ENCODE results near the gene SCN10A. TPM values are rescaled to one million over a fixed set of nuclear protein-coding genes. Genes with fewer than 3 reads are reported as not detected.

SCN10A gene
- total and polyA plus RNA-seq, 2 of the 13 experiments (the other 11 are each of a cell fraction or from before 2014, with no cell fraction given), result not detected

DNA sequence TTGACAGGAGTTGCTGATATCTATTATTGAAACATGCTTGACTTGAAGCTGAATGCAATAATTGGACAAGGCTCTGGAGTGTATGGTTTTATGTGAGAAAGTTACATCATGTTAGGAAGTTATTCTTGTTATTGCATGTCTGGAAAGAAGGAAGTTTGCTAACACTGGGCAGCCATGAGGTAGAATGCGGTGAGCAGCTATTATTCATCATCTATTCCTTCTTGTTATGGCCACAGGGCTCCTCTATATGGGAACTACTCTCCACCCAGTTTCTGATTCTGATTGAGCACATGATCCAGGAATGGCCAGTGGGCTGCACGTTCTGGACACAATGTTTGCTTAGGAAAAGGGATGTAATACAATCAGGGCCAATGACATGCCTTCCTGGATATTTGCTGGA is 128.7 kb downstream of the SCN10A start:
- in situ Hi-C loops (cut with HindIII; ENCODE audit: extremely low pct_ligation_motif_present, low pct_unique_long_range_greater_than_20kb), result no loop called here

More for the DNA sequence above, 128.7 kb downstream of the SCN10A start:
- no TSS peak for BruUV-seq (replicated peaks)
- WGBS (ENCODE audit: low lambda C conversion rate), result 27% methylated on average over 2 of the region's 2 CpGs
- H3K79me2 ChIP-seq (ENCODE audit: insufficient read depth, low read length), result no peaks in the 10 kb centered on the region
- no peaks in the 10 kb centered on the region for H3K4me1 ChIP-seq (ENCODE audit: insufficient read depth, low read length)
- H4K20me1 ChIP-seq (ENCODE audit: insufficient read depth, low read length), result no peaks in the 10 kb centered on the region
- H2AFZ ChIP-seq (ENCODE audit: low read length), result no peak overlapping the region
- intact Hi-C loops (cut with micrococcal nuclease; ENCODE audit: unreplicated experiment), result no loop called here
- H3K9ac ChIP-seq (ENCODE audit: insufficient read depth, low read depth, low read length), result no peak overlapping the region
- ChIA-PET POLR2A (no interaction called here), CTCF (ENCODE audit: low intra/inter-chr PET ratio, low total read pairs) (no interaction called here)
- no peak overlapping the region for H3K4me2 ChIP-seq (ENCODE audit: low read depth, low read length)
- FAIRE-seq, result no peak
- no peak overlapping the region for H3K4me3 ChIP-seq (replicated peaks in 1 of 3; ENCODE audit: insufficient read depth in 1 of 3, low read depth in 2 of 3, low read length in 3 of 3)
- H3K9me3 ChIP-seq (ENCODE audit: low read length), result no peaks in the 10 kb centered on the region
- no peak overlapping the region for H3K27ac ChIP-seq (ENCODE audit: extremely low read length, insufficient read depth, low read length)
- no peak for DNase-seq (ENCODE audit: low spot score)
- H3K36me3 ChIP-seq (replicated peaks in 1 of 2; ENCODE audit: control insufficient read depth in 1 of 2, insufficient read depth in 2 of 2, low read length in 2 of 2), result no peaks in the 10 kb centered on the region
- ATAC-seq, result no peak
- 0 out of 5 replicates have a peak, but pooled peaks cover 0 to 18% of the 10 kb centered on the region in 2 experiments for H3K27me3 ChIP-seq (ENCODE audit: control insufficient read depth in 1 of 2, insufficient read depth in 2 of 2, low read length in 2 of 2)
- TF ChIP-seq, protein P1, sequence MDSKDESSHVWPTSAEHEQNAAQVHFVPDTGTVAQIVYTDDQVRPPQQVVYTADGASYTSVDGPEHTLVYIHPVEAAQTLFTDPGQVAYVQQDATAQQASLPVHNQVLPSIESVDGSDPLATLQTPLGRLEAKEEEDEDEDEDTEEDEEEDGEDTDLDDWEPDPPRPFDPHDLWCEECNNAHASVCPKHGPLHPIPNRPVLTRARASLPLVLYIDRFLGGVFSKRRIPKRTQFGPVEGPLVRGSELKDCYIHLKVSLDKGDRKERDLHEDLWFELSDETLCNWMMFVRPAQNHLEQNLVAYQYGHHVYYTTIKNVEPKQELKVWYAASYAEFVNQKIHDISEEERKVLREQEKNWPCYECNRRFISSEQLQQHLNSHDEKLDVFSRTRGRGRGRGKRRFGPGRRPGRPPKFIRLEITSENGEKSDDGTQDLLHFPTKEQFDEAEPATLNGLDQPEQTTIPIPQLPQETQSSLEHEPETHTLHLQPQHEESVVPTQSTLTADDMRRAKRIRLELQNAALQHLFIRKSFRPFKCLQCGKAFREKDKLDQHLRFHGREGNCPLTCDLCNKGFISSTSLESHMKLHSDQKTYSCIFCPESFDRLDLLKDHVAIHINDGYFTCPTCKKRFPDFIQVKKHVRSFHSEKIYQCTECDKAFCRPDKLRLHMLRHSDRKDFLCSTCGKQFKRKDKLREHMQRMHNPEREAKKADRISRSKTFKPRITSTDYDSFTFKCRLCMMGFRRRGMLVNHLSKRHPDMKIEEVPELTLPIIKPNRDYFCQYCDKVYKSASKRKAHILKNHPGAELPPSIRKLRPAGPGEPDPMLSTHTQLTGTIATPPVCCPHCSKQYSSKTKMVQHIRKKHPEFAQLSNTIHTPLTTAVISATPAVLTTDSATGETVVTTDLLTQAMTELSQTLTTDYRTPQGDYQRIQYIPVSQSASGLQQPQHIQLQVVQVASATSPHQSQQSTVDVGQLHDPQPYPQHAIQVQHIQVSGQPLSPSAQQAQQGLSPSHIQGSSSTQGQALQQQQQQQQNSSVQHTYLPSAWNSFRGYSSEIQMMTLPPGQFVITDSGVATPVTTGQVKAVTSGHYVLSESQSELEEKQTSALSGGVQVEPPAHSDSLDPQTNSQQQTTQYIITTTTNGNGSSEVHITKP (CRISPR knock-in tag; IDR thresholded peaks at IDR 0.05; ENCODE audit: low read depth), result no peak
- TF ChIP-seq, protein P2, sequence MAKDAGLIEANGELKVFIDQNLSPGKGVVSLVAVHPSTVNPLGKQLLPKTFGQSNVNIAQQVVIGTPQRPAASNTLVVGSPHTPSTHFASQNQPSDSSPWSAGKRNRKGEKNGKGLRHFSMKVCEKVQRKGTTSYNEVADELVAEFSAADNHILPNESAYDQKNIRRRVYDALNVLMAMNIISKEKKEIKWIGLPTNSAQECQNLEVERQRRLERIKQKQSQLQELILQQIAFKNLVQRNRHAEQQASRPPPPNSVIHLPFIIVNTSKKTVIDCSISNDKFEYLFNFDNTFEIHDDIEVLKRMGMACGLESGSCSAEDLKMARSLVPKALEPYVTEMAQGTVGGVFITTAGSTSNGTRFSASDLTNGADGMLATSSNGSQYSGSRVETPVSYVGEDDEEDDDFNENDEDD (CRISPR knock-in tag; IDR thresholded peaks at IDR 0.05; ENCODE audit: borderline replicate concordance), result no peak

Data from HepG2 (cell line).